ENCODE results near the gene LACC1. TPM values are rescaled to one million over a fixed set of nuclear protein-coding genes. Genes with fewer than 3 reads are reported as not detected.

LACC1 gene
- total and polyA plus RNA-seq, 2 donors from 2014 or later, result 3.1 to 12.2 TPM

DNA sequence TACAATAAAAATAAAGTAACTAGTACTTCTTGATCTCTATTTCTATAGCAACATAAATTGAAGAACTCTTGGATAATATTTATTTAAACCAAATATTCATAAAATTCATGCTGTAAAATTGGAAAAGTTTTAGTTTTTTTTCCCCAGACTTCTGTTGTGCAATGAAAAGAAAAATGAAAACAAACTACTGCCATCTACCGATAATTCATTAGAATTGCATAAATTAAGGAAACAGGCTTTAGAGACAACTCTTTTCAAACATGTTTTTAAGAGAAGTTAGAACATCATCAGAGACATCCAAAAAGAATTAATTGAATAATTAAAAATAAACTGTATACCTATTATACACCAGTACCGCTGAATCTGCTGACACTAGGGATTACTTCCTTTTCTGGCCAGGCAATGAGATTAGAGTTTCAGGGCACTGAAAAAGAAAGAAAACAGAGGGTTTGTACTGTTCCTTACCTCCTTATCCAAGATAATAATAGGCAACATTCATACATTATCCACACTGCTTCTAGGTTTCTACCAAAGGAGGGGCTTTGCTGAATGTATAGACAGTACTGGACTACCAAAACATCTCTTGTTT is 5.1 kb upstream of the LACC1 start:
- peak; percentile 99 for FAIRE-seq
- Histone ChIP-seq H3K36me3 (ENCODE audit: control insufficient read depth in 2 of 3, insufficient read depth in 3 of 3, low read length in 3 of 3) (no peaks in the 10 kb centered on the region), H3K27me3 (ENCODE audit: control insufficient read depth, insufficient read depth, low read length) (no peaks in the 10 kb centered on the region), H3K9ac (ENCODE audit: low read length in 3 of 3) (no peak overlapping the region), H3K9me3 (ENCODE audit: control insufficient read depth in 2 of 3, insufficient read depth in 1 of 3, low read length in 3 of 3) (no peaks in the 10 kb centered on the region), H3K4me1 (ENCODE audit: control insufficient read depth in 2 of 3, insufficient read depth in 2 of 3, low read depth in 1 of 3, low read length in 3 of 3) (peaks cover 0 to 5% (median 5%) of the 10 kb centered on the region in 3 donors), H3K27ac (ENCODE audit: low read depth in 2 of 2, low read length in 2 of 2) (no peak overlapping the region), H3K4me3 (ENCODE audit: low read length in 3 of 3) (no peak overlapping the region)
- DNase-seq, result peak in 2 of 5 donors; percentile 22 to 39
- intact Hi-C loops (cut with DNase I), result loop anchor here (10.0 kb wide), 1 partner anchor 790 kb away; no protein-coding TSS in a partner anchor
- TF ChIP-seq, protein P1, sequence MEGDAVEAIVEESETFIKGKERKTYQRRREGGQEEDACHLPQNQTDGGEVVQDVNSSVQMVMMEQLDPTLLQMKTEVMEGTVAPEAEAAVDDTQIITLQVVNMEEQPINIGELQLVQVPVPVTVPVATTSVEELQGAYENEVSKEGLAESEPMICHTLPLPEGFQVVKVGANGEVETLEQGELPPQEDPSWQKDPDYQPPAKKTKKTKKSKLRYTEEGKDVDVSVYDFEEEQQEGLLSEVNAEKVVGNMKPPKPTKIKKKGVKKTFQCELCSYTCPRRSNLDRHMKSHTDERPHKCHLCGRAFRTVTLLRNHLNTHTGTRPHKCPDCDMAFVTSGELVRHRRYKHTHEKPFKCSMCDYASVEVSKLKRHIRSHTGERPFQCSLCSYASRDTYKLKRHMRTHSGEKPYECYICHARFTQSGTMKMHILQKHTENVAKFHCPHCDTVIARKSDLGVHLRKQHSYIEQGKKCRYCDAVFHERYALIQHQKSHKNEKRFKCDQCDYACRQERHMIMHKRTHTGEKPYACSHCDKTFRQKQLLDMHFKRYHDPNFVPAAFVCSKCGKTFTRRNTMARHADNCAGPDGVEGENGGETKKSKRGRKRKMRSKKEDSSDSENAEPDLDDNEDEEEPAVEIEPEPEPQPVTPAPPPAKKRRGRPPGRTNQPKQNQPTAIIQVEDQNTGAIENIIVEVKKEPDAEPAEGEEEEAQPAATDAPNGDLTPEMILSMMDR (IDR thresholded peaks at IDR 0.05; ENCODE audit: borderline replicate concordance, extremely low read depth, insufficient read depth), result peak; percentile 32

DNA sequence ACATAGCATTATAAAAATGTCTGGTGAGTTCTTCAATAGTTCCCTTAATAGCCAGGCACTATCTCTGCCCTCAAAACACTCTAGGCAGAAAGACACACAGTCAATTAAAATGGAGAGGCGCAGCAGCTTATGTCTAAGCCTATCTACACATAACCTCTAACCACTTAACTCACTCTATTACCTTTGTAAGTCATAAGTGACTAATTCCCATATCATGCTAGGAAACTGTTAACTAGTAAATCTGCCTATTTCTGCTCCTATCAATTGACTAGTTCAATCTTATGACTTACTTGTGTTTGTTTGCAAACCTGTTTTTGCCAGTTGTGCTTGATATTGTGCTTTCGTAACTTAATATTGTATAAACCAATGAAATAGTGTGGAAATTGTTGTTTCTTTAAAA is 3.3 kb upstream of the LACC1 start:
- Histone ChIP-seq H3K27me3 (ENCODE audit: control insufficient read depth, insufficient read depth, low read length) (no peaks in the 10 kb centered on the region), H3K4me1 (ENCODE audit: control insufficient read depth in 2 of 3, insufficient read depth in 2 of 3, low read depth in 1 of 3, low read length in 3 of 3) (peaks cover 0 to 7% (median 5%) of the 10 kb centered on the region in 3 donors), H3K27ac (ENCODE audit: low read depth in 2 of 2, low read length in 2 of 2) (no peak overlapping the region), H3K36me3 (ENCODE audit: control insufficient read depth in 2 of 3, insufficient read depth in 3 of 3, low read length in 3 of 3) (no peaks in the 10 kb centered on the region), H3K9ac (ENCODE audit: low read length in 3 of 3) (no peak overlapping the region), H3K4me3 (ENCODE audit: low read length in 3 of 3) (no peak overlapping the region), H3K9me3 (ENCODE audit: control insufficient read depth in 2 of 3, insufficient read depth in 1 of 3, low read length in 3 of 3) (no peaks in the 10 kb centered on the region)
- TF ChIP-seq, protein P1 (IDR thresholded peaks at IDR 0.05; ENCODE audit: borderline replicate concordance, extremely low read depth, insufficient read depth), result no peak
- intact Hi-C loops (cut with DNase I), result loop anchor here (10.0 kb wide), 1 partner anchor 792 kb away; no protein-coding TSS in a partner anchor
- DNase-seq, result no peak
- no peak for FAIRE-seq

DNA sequence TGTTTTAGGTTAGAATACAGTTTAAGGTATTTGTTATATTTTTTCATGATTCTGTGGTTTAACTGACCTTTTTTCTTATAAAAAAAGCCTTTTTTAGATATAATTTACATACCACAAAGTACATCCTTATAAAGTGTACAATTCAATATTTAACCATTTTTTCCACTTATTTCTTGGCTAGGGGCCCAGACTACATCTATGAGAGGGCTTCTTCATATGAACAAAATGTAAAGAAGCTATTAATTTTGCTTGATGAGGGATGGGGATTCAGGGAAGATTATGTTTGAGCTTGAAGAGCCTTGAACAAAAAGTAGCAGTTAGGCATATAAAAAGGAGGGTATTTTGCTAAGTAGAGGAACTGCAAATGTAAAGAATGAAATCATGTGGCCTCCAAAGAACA is 2.4 kb upstream of the LACC1 start:
- no peak for DNase-seq
- Histone ChIP-seq H3K4me1 (ENCODE audit: control insufficient read depth in 2 of 3, insufficient read depth in 2 of 3, low read depth in 1 of 3, low read length in 3 of 3) (peaks cover 0 to 7% (median 5%) of the 10 kb centered on the region in 3 donors), H3K27ac (ENCODE audit: low read depth in 2 of 2, low read length in 2 of 2) (no peak overlapping the region), H3K9ac (ENCODE audit: low read length in 3 of 3) (no peak overlapping the region), H3K9me3 (ENCODE audit: control insufficient read depth in 2 of 3, insufficient read depth in 1 of 3, low read length in 3 of 3) (no peaks in the 10 kb centered on the region), H3K36me3 (ENCODE audit: control insufficient read depth in 2 of 3, insufficient read depth in 3 of 3, low read length in 3 of 3) (no peaks in the 10 kb centered on the region), H3K4me3 (ENCODE audit: low read length in 3 of 3) (no peak overlapping the region), H3K27me3 (ENCODE audit: control insufficient read depth, insufficient read depth, low read length) (no peaks in the 10 kb centered on the region)
- FAIRE-seq, result no peak
- TF ChIP-seq, protein P1 (IDR thresholded peaks at IDR 0.05; ENCODE audit: borderline replicate concordance, extremely low read depth, insufficient read depth), result no peak
- intact Hi-C loops (cut with DNase I), result loop anchor here (10.0 kb wide), 1 partner anchor 793 kb away; no protein-coding TSS in a partner anchor
